Stimulated activated effector memory CD8-positive, alpha-beta T cell treated with anti-CD3 and anti-CD28 coated beads, Interleukin-12 subunit alpha, Interleukin-12 subunit beta, amount 100 ng/mL, for 72 hours (primary cell): ENCODE results near the gene DUSP21.
"Not testable (repeated sequence)": the region's sequence is repeated elsewhere in the genome, so short reads cannot be mapped to it uniquely, and the experiment has no call there.

Source experiments
- ATAC-seq: fragments of 150-1000 bp; cut with Tn5 transposase; 2 replicates; pipeline ENCODE4 v1.10.0; 2021
- DNase-seq, 2 donors: peaks; one replicate each; pipeline ENCODE4 v3.0.0; 2021 to 2022; ENCODE audit warnings: low spot score in 2 of 2
- H3K27ac Mint-ChIP-seq: one replicate; pipeline ENCODE4 v1.8.0; 2022; ENCODE audit warnings: mild to moderate bottlenecking, mixed read lengths
- H3K36me3 Mint-ChIP-seq: one replicate; pipeline ENCODE4 v1.8.0; 2022; ENCODE audit warnings: mild to moderate bottlenecking, mixed read lengths
- H3K4me1 Mint-ChIP-seq: one replicate; pipeline ENCODE4 v1.8.0; 2022; ENCODE audit warnings: mixed read lengths
- H3K4me3 Mint-ChIP-seq: one replicate; pipeline ENCODE4 v1.8.0; 2022; ENCODE audit warnings: mild to moderate bottlenecking, mixed read lengths
- H3K9me3 Mint-ChIP-seq: one replicate; pipeline ENCODE4 v1.8.0; 2022; ENCODE audit warnings: mixed read lengths

Gene DUSP21

GRCh38 chrX:44871931-44872820 lies 28.4 kb downstream of the DUSP21 start:
- ATAC-seq: peak; percentile 49
- Mint-ChIP-seq H3K36me3 (no peaks in the 10 kb centered on the region), H3K4me1 (no peaks in the 10 kb centered on the region), H3K27ac (peak overlapping the region; percentile 90), H3K9me3 (no peaks in the 10 kb centered on the region), H3K4me3 (peak overlapping the region; percentile 77)
- DNase-seq: peak in 1 of 2 donors; percentile 4

- ATAC-seq: peak; percentile 93
Observed at GRCh38 chrX:44872821-44873414, 29.1 kb downstream of the DUSP21 start, which contains the start of gene KDM6A. TSS of gene KDM6A (plus strand) at chrX:44873188. CDS start at chrX:44873552, 364 bp downstream.

GRCh38 chrX:44873415-44874276 lies 29.8 kb downstream of the DUSP21 start:
- no peaks in the 10 kb centered on the region for H3K9me3 Mint-ChIP-seq
- peak; percentile 20 to 70 for DNase-seq
- H3K4me1 Mint-ChIP-seq: no peaks in the 10 kb centered on the region

More at GRCh38 chrX:44872821-44873414, 29.1 kb downstream of the DUSP21 start, which contains the start of gene KDM6A:
- H3K36me3 Mint-ChIP-seq: no peaks in the 10 kb centered on the region
- peak; percentile 78 to 93 for DNase-seq
- no peaks in the 10 kb centered on the region for H3K4me1 Mint-ChIP-seq
- peak within 1 kb of the TSS; percentile 77 for H3K4me3 Mint-ChIP-seq
- H3K9me3 Mint-ChIP-seq: no peaks in the 10 kb centered on the region
- peak within 1 kb of the TSS; percentile 90 for H3K27ac Mint-ChIP-seq

GRCh38 chrX:44874420-44875184 lies 30.8 kb downstream of the DUSP21 start:
- Mint-ChIP-seq H3K27ac (peak overlapping the region; percentile 90), H3K4me3 (peak overlapping the region; percentile 77), H3K36me3 (no peaks in the 10 kb centered on the region), H3K4me1 (no peaks in the 10 kb centered on the region), H3K9me3 (no peaks in the 10 kb centered on the region)
- peak in 1 of 2 donors; percentile 51 for DNase-seq
- peak; percentile 41 for ATAC-seq

More at GRCh38 chrX:44873415-44874276, 29.8 kb downstream of the DUSP21 start:
- peak; percentile 9 for ATAC-seq
- Mint-ChIP-seq H3K36me3 (no peaks in the 10 kb centered on the region), H3K27ac (peak overlapping the region; percentile 90), H3K4me3 (peak overlapping the region; percentile 77)

- peak overlapping the region; percentile 90 for H3K27ac Mint-ChIP-seq
- ATAC-seq: no peak
- H3K9me3 Mint-ChIP-seq: no peaks in the 10 kb centered on the region
- H3K4me1 Mint-ChIP-seq: no peaks in the 10 kb centered on the region
- no peaks in the 10 kb centered on the region for H3K36me3 Mint-ChIP-seq
- DNase-seq: no peak
- H3K4me3 Mint-ChIP-seq: peak overlapping the region; percentile 77
Observed at GRCh38 chrX:44875185-44875489, 31.3 kb downstream of the DUSP21 start.

GRCh38 chrX:44876086-44876485 lies 32.3 kb downstream of the DUSP21 start:
- Mint-ChIP-seq H3K4me1 (no peaks in the 10 kb centered on the region), H3K9me3 (no peaks in the 10 kb centered on the region), H3K36me3 (no peaks in the 10 kb centered on the region), H3K27ac (no peak overlapping the region), H3K4me3 (peak overlapping the region; percentile 77)
- DNase-seq: no peak
- no peak for ATAC-seq

GRCh38 chrX:44876767-44877166 lies 32.9 kb downstream of the DUSP21 start:
- no peaks in the 10 kb centered on the region for H3K9me3 Mint-ChIP-seq
- H3K4me3 Mint-ChIP-seq: peak overlapping the region; percentile 77
- DNase-seq: no peak
- no peak for ATAC-seq
- H3K27ac Mint-ChIP-seq: no peak overlapping the region
- H3K4me1 Mint-ChIP-seq: peaks cover 6% of the 10 kb centered on the region
- no peaks in the 10 kb centered on the region for H3K36me3 Mint-ChIP-seq

- Mint-ChIP-seq H3K36me3 (peaks cover 6% of the 10 kb centered on the region), H3K9me3 (no peaks in the 10 kb centered on the region), H3K4me3 (no peak overlapping the region), H3K27ac (no peak overlapping the region), H3K4me1 (peaks cover 7% of the 10 kb centered on the region)
- no peak for ATAC-seq
- no peak for DNase-seq
Observed at GRCh38 chrX:44878780-44879179, 35.0 kb downstream of the DUSP21 start.

- Mint-ChIP-seq H3K27ac (no peak overlapping the region), H3K4me3 (no peak overlapping the region), H3K4me1 (peaks cover 21% of the 10 kb centered on the region), H3K36me3 (peaks cover 6% of the 10 kb centered on the region), H3K9me3 (no peaks in the 10 kb centered on the region)
- DNase-seq (no peak), ATAC-seq (no peak)
Observed at GRCh38 chrX:44881549-44881948, 37.7 kb downstream of the DUSP21 start.

- H3K4me1 Mint-ChIP-seq: peaks cover 21% of the 10 kb centered on the region
- H3K9me3 Mint-ChIP-seq: no peaks in the 10 kb centered on the region
- no peak overlapping the region for H3K27ac Mint-ChIP-seq
- peaks cover 6% of the 10 kb centered on the region for H3K36me3 Mint-ChIP-seq
- no peak overlapping the region for H3K4me3 Mint-ChIP-seq
- no peak for DNase-seq
- ATAC-seq: no peak
Observed at GRCh38 chrX:44882635-44883034, 38.8 kb downstream of the DUSP21 start.

- DNase-seq (no peak), ATAC-seq (no peak)
- Mint-ChIP-seq H3K4me1 (peaks cover 23% of the 10 kb centered on the region), H3K4me3 (no peak overlapping the region), H3K36me3 (peaks cover 6% of the 10 kb centered on the region), H3K9me3 (no peaks in the 10 kb centered on the region), H3K27ac (no peak overlapping the region)
Observed at GRCh38 chrX:44884944-44885343, 41.1 kb downstream of the DUSP21 start.

- Mint-ChIP-seq H3K36me3 (no peaks in the 10 kb centered on the region), H3K4me3 (peak overlapping the region; percentile 25), H3K4me1 (peaks cover 16% of the 10 kb centered on the region), H3K27ac (no peak overlapping the region), H3K9me3 (no peaks in the 10 kb centered on the region)
- ATAC-seq (no peak), DNase-seq (no peak)
Observed at GRCh38 chrX:44889824-44890223, 46.0 kb downstream of the DUSP21 start.

GRCh38 chrX:44890247-44890646 lies 46.4 kb downstream of the DUSP21 start:
- Mint-ChIP-seq H3K9me3 (no peaks in the 10 kb centered on the region), H3K36me3 (peaks cover 2% of the 10 kb centered on the region), H3K4me3 (peak overlapping the region; percentile 25), H3K27ac (no peak overlapping the region), H3K4me1 (peaks cover 12% of the 10 kb centered on the region)
- ATAC-seq (no peak), DNase-seq (no peak)

GRCh38 chrX:44890687-44891086 lies 46.9 kb downstream of the DUSP21 start:
- not testable (repeated sequence) for DNase-seq, H3K27ac Mint-ChIP-seq

More at GRCh38 chrX:44890687-44891086, 46.9 kb downstream of the DUSP21 start:
- H3K4me3 Mint-ChIP-seq, ATAC-seq, H3K36me3 Mint-ChIP-seq, H3K9me3 Mint-ChIP-seq: not testable (repeated sequence)
- H3K4me1 Mint-ChIP-seq: peaks cover 12% of the 10 kb centered on the region
